OCI-M1 (cell line): ENCODE results near the gene NOVA2.
A peak's percentile ranks its signal among the peaks of the same experiment; 100 is the strongest.

Experiments
- DNase-seq: peaks from one replicate; lab custom pipeline; 2025; lab: John Stamatoyannopoulos, UW

Gene NOVA2

GRCh38 chr19:45962021-45962420 lies 11.6 kb downstream of the NOVA2 start:
- DNase-seq, result no peak

GRCh38 chr19:45960595-45961235 lies 12.9 kb downstream of the NOVA2 start:
- no peak for DNase-seq

- DNase-seq, result no peak
Measured at GRCh38 chr19:45959517-45960025, 14.1 kb downstream of the NOVA2 start.

- no peak for DNase-seq
Measured at GRCh38 chr19:45958769-45959516, 14.7 kb downstream of the NOVA2 start.

GRCh38 chr19:45958320-45958719 lies 15.3 kb downstream of the NOVA2 start:
- no peak for DNase-seq

GRCh38 chr19:45955905-45956608 lies 17.6 kb downstream of the NOVA2 start:
- no peak for DNase-seq

GRCh38 chr19:45954156-45954555 lies 19.5 kb downstream of the NOVA2 start:
- DNase-seq, result no peak

GRCh38 chr19:45953676-45954075 lies 20.0 kb downstream of the NOVA2 start:
- no peak for DNase-seq

GRCh38 chr19:45952686-45953505 lies 20.8 kb downstream of the NOVA2 start:
- peak; percentile 75 for DNase-seq

- no peak for DNase-seq
Measured at GRCh38 chr19:45952341-45952685, 21.4 kb downstream of the NOVA2 start.

- no peak for DNase-seq
Measured at GRCh38 chr19:45947926-45948325, 25.7 kb downstream of the NOVA2 start.

GRCh38 chr19:45940515-45940805 lies 33.2 kb downstream of the NOVA2 start:
- no peak for DNase-seq

GRCh38 chr19:45939792-45940514 lies 33.7 kb downstream of the NOVA2 start:
- DNase-seq, result no peak

- DNase-seq, result no peak
Measured at GRCh38 chr19:45938733-45939319, 34.8 kb downstream of the NOVA2 start.

- DNase-seq, result peak; percentile 49
Measured at GRCh38 chr19:45935267-45935666, 38.4 kb downstream of the NOVA2 start.

GRCh38 chr19:45934551-45935230 lies 39.0 kb downstream of the NOVA2 start:
- DNase-seq, result peak; percentile 28

- no peak for DNase-seq
Measured at GRCh38 chr19:45933759-45934158, 39.9 kb downstream of the NOVA2 start.

- DNase-seq, result no peak
Measured at GRCh38 chr19:45931055-45931454, 42.6 kb downstream of the NOVA2 start.

- no peak for DNase-seq
Measured at GRCh38 chr19:45929247-45929646, 44.4 kb downstream of the NOVA2 start.

- peak; percentile 97 for DNase-seq
Measured at GRCh38 chr19:45927565-45928261, 46.0 kb downstream of the NOVA2 start.
